GM23338 (cell line): ENCODE results near the gene RTN4RL1.

Source experiments
- CREB1 ChIP-seq: fragments of 250-450 bp; sonication (Bioruptor Pico); IDR thresholded peaks from 2 replicates; pipeline ENCODE4 v1.5.0; 2020; ENCODE audit warnings: low read depth, mild to moderate bottlenecking, moderate library complexity
- EZH2 ChIP-seq: fragments of 200-600 bp; sonication (generic); IDR thresholded peaks from one replicate; pipeline ENCODE4 v1.8.0; 2017; ENCODE audit warnings: antibody characterized with exemption, mild to moderate bottlenecking, low read depth; ENCODE audit not compliant: unreplicated experiment
- EZH2phosphoT487 ChIP-seq: fragments of 200-600 bp; sonication (generic); IDR thresholded peaks from one replicate; pipeline ENCODE4 v1.8.1; 2018; ENCODE audit warnings: antibody characterized with exemption; ENCODE audit not compliant: unreplicated experiment
- TF ChIP-seq, protein P1 (sequence below), 2 experiments: fragments of 200-600 bp in 1 of 2; sonication (generic) in 1 of 2; conservative IDR thresholded peaks; 2 replicates each; pipeline versions ENCODE4 v1.5.1 to v1.6.1; 2016 to 2017; ENCODE audit warnings: antibody characterized with exemption in 2 of 2, low read depth in 2 of 2, mild to moderate bottlenecking in 2 of 2, moderate library complexity in 1 of 2
- TF ChIP-seq, protein P2 (sequence below): IDR thresholded peaks from 2 replicates; pipeline ENCODE4 v1.6.1; 2016; ENCODE audit warnings: antibody characterized with exemption
- TF ChIP-seq, protein P3 (sequence below): IDR thresholded peaks from one replicate; pipeline ENCODE4 v1.6.1; 2018; ENCODE audit warnings: antibody characterized with exemption; ENCODE audit not compliant: unreplicated experiment

DNA sequence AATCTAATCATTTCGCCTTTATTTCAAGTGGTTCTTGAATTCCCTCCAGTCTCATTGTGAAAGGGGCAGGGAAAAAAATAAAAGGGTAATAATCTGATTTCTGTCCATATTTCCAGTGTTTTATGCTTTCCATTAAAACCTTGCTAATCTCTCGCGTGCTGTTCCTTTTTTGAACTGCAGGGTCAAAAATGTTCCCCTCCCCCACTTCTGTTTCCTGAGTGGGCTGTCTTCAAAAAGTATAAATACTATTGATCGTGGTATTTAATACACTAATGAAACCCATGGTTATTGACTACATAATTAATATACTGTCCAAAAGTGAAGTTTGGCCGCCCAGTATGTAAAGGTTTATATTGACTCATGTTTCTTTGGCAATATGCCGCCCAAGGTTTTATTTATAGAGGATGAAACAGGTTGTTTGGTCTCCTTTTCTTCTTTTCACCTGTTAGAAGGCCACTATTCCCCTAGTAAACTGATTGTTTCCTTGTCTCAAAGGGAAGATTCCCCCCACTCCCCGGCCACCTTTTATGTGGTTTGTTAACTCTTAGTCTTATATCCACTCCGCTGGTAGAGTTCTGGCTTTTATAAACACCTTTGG, 125.6 kb downstream of the RTN4RL1 start:
- TF ChIP-seq, protein P1, sequence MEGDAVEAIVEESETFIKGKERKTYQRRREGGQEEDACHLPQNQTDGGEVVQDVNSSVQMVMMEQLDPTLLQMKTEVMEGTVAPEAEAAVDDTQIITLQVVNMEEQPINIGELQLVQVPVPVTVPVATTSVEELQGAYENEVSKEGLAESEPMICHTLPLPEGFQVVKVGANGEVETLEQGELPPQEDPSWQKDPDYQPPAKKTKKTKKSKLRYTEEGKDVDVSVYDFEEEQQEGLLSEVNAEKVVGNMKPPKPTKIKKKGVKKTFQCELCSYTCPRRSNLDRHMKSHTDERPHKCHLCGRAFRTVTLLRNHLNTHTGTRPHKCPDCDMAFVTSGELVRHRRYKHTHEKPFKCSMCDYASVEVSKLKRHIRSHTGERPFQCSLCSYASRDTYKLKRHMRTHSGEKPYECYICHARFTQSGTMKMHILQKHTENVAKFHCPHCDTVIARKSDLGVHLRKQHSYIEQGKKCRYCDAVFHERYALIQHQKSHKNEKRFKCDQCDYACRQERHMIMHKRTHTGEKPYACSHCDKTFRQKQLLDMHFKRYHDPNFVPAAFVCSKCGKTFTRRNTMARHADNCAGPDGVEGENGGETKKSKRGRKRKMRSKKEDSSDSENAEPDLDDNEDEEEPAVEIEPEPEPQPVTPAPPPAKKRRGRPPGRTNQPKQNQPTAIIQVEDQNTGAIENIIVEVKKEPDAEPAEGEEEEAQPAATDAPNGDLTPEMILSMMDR (conservative IDR thresholded peaks at IDR 0.05; ENCODE audit: low read depth in 2 of 2) = peak in 1 of 2 experiments; percentile 26; a peak in 2 of 4 replicates
- TF ChIP-seq EZH2phosphoT487 = no peak
- no peak for TF ChIP-seq EZH2
- TF ChIP-seq, protein P2, sequence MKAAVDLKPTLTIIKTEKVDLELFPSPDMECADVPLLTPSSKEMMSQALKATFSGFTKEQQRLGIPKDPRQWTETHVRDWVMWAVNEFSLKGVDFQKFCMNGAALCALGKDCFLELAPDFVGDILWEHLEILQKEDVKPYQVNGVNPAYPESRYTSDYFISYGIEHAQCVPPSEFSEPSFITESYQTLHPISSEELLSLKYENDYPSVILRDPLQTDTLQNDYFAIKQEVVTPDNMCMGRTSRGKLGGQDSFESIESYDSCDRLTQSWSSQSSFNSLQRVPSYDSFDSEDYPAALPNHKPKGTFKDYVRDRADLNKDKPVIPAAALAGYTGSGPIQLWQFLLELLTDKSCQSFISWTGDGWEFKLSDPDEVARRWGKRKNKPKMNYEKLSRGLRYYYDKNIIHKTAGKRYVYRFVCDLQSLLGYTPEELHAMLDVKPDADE = no peak
- no peak for TF ChIP-seq CREB1
- TF ChIP-seq, protein P3, sequence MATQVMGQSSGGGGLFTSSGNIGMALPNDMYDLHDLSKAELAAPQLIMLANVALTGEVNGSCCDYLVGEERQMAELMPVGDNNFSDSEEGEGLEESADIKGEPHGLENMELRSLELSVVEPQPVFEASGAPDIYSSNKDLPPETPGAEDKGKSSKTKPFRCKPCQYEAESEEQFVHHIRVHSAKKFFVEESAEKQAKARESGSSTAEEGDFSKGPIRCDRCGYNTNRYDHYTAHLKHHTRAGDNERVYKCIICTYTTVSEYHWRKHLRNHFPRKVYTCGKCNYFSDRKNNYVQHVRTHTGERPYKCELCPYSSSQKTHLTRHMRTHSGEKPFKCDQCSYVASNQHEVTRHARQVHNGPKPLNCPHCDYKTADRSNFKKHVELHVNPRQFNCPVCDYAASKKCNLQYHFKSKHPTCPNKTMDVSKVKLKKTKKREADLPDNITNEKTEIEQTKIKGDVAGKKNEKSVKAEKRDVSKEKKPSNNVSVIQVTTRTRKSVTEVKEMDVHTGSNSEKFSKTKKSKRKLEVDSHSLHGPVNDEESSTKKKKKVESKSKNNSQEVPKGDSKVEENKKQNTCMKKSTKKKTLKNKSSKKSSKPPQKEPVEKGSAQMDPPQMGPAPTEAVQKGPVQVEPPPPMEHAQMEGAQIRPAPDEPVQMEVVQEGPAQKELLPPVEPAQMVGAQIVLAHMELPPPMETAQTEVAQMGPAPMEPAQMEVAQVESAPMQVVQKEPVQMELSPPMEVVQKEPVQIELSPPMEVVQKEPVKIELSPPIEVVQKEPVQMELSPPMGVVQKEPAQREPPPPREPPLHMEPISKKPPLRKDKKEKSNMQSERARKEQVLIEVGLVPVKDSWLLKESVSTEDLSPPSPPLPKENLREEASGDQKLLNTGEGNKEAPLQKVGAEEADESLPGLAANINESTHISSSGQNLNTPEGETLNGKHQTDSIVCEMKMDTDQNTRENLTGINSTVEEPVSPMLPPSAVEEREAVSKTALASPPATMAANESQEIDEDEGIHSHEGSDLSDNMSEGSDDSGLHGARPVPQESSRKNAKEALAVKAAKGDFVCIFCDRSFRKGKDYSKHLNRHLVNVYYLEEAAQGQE = no peak
